CD4-positive, alpha-beta T cell treated with Interleukin-6 at 100 ng/mL for 8 hours (primary cell): ENCODE results near the gene NIPSNAP2.
A peak's percentile ranks its signal among the peaks of the same experiment; 100 is the strongest.
"Not testable (repeated sequence)": the region's sequence is repeated elsewhere in the genome, so short reads cannot be mapped to it uniquely, and the experiment has no call there.

Experiments
- DNase-seq: peaks from one replicate; pipeline ENCODE4 v3.0.0-alpha.2; 2020; ENCODE audit warnings: mixed read lengths, low spot score

NIPSNAP2 gene

GRCh38 chr7:55964261-55965099 lies at the start of gene NIPSNAP2:
NIPSNAP2 (plus strand) TSS chr7:55964585; CDS start chr7:55964610, 25 bp downstream.
- DNase-seq, result peak; percentile 37

- DNase-seq, result no peak
Observed at GRCh38 chr7:55917771-55918170, 46.6 kb upstream of the NIPSNAP2 start.

GRCh38 chr7:55928006-55928767 lies 36.2 kb upstream of the NIPSNAP2 start:
- DNase-seq, result no peak

- DNase-seq, result no peak
Observed at GRCh38 chr7:55931421-55932151, 32.8 kb upstream of the NIPSNAP2 start.

- no peak for DNase-seq
Observed at GRCh38 chr7:55939514-55940123, 24.8 kb upstream of the NIPSNAP2 start.

- no peak for DNase-seq
Observed at GRCh38 chr7:55946545-55946944, 17.8 kb upstream of the NIPSNAP2 start.

- peak; percentile 92 for DNase-seq
Observed at GRCh38 chr7:55951637-55952351, 12.6 kb upstream of the NIPSNAP2 start, which contains the start of gene MRPS17. MRPS17 (plus strand) TSS chr7:55951877; CDS start chr7:55953196, 1,319 bp downstream.

GRCh38 chr7:55952352-55952671 lies 12.1 kb upstream of the NIPSNAP2 start:
- not testable (repeated sequence) for DNase-seq

GRCh38 chr7:55953707-55954475 lies 10.5 kb upstream of the NIPSNAP2 start:
- no peak for DNase-seq

- no peak for DNase-seq
Observed at GRCh38 chr7:55957190-55957589, 7.2 kb upstream of the NIPSNAP2 start.

- DNase-seq, result no peak
Observed at GRCh38 chr7:55962014-55962413, 2.4 kb upstream of the NIPSNAP2 start.

GRCh38 chr7:55963584-55964168 lies 709 bp upstream of the NIPSNAP2 start:
- DNase-seq, result no peak

GRCh38 chr7:55965100-55965470 lies 700 bp downstream of the NIPSNAP2 start:
- DNase-seq, result peak; percentile 7

GRCh38 chr7:55965805-55966421 lies 1.5 kb downstream of the NIPSNAP2 start:
- DNase-seq, result no peak

GRCh38 chr7:55966851-55967250 lies 2.5 kb downstream of the NIPSNAP2 start:
- no peak for DNase-seq

GRCh38 chr7:55969391-55969790 lies 5.0 kb downstream of the NIPSNAP2 start:
- DNase-seq, result no peak

GRCh38 chr7:55970561-55970960 lies 6.2 kb downstream of the NIPSNAP2 start:
- DNase-seq, result no peak

GRCh38 chr7:55970978-55971377 lies 6.6 kb downstream of the NIPSNAP2 start:
- no peak for DNase-seq

- DNase-seq, result no peak
Observed at GRCh38 chr7:55973747-55974250, 9.4 kb downstream of the NIPSNAP2 start.
